ENCODE measurements around the gene C19orf67.

C19orf67 gene

DNA sequence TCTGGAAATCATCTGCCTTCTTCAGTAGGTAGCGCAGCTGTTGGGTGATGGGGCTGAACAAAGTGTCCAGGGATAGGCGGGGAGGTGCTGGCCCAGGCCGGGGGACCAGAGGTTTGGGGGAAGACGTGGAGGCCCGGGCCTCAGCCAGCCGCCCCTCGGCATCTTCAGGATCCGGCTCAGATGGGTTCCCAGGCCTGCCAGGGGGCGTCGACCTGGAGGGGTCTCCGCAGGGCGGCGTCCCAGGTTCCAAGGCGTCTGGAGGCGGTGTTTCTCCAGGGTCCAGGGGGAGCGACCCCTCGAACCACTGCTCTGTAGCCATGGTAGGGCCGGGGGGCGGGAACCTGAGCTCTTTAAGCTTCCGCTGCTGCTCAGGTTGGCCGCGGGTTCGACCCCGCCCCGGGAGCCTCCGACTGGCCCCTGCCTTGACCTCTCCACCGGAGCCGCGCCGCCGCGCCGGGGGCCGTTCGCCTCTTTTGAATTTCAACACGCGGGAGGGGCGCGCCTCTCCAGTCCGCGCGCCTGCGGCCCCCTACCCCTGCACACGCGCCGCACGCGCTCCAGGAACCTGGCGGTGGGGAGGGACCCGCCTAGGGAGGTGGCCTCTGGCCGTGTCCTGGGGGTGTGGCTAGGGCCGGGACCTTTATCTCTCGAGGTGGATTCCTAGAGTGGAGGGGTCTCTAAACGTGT, at the start of gene C19orf67:
C19orf67 (minus strand) TSS at position 475 of the 687 bp plus-strand sequence; CDS start at position 319, 156 bp downstream.
- DNase-seq: no peak

DNA sequence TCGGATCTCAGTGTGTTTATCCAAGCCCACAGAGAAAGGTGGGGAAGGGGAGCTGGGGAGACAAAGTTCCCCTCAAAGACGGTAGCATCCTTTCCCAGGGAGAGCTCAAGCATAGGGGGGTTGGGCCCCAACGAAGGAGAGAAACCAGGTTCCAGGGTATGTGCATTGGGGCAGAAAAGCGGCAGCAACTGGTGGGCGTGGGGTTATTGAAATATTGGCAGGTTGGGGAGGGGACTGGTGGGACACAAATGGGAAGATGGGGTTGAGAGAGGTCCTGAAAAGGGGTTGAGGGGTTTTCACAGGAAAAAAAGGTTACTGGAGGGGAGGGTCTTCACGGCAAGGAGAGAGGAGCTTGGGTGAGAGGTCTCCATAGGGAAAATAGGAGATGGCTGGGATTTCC, 49.8 kb upstream of the C19orf67 start:
- DNase-seq: no peak

DNA sequence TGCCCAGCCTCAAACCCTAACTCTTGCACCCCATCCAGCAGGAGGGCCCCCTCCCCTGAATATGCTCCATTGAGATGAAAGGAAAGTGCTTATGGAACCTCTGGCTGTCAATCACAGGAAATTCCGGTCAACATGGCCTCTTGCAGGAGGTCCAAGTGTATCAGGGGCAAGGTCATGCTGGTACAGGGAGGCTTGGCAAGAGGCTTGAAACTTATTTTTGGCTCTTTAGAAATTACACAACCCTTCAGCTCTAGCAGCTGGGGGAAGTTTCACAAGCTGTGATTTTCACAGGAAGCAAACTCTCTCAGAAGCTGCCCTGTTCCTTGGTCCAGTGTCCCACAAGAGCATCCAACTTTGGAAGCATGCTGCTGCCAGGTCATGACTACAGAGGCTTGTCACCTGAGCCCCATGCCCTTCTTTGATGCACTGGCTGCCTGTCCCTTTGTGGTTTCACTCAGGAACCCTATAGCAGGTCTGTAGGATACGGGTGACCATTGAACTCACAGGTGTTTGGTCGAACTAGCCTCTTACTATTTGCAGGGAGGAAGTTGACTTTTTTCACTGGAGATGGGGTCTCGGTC, 42.4 kb upstream of the C19orf67 start:
- peak; percentile 29 for DNase-seq

DNA sequence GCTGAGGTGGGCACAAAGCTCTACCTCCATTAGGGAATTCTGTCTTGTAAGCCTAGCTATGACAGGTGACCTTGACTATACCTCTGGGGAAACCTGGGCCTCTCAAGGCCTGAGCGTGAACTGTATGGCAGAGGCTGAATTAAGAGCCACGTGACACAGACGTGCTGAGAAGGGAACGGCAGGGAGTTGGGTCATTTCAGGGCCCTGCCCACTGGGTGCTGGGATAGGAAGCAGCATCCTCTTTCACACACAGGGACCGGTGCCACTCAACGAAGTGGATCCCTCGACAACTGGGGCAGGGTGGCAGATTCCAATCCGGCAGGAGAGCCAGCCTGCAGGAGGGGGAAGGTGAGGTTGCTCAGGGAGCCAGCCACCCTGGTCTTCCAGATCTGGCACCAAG, 41.6 kb upstream of the C19orf67 start:
- DNase-seq: no peak

DNA sequence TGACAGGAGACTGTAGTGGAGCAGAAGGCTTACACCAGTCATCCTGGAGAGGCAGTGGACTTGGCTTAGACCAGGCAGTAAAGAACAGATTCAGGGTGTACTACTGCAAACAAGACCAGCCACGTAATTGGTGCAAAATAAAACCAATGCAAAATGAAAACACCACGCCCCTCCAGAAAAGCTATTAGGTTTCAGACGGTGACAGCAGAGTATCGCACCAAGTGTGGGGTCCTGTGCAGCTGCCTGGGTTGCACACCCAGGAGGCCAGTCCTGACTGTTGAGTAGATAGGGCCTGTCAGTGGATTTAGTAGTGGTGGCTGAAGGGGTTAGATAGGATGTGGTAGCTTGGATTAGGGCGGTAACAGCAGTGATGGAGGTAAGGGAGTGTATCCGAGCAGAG, 37.3 kb upstream of the C19orf67 start:
- no peak for DNase-seq

GRCh38 chr19:14120497-14120780, 34.9 kb upstream of the C19orf67 start:
- no peak for DNase-seq

DNA sequence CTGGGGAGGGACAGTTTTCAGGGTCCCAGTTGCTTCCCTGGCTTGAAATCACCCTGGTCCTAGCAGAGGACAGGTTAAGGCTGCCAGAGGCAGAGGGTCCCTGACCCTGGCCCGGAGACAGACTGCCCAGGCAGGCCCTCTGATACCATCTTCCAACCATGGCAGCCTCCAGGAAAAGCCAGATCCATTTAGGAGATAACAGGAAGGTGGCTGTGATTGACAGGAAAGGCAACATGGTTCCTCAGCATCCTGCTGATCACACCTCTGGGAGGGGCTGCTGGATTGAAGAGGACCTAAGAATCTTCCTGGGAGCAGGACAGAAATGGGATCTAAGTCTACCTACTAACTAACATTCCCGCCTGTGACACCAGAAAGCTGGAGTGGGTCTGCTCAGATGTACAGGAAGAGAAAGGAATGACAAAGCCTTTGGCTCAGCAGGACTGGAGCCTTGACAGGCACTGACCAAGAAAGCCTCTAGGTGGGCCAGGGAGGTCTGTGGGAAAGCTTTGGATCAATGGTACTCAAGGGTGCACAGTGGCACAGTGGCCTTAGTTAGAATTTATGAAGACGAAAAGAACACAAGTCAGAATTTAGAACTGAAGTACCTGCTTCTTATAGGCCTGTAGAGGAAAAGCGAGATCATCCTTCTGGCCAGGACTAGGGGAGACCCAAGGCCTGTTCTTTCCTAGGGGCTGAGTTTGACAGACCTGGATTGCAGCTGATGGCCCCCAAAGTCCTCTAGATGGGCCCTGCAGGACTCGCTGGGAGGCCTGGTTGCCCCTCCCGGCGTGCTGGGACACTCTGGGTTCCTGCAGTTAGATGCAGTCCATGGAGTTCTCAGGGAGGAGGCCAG, 34.3 kb upstream of the C19orf67 start:
- no peak for DNase-seq

DNA sequence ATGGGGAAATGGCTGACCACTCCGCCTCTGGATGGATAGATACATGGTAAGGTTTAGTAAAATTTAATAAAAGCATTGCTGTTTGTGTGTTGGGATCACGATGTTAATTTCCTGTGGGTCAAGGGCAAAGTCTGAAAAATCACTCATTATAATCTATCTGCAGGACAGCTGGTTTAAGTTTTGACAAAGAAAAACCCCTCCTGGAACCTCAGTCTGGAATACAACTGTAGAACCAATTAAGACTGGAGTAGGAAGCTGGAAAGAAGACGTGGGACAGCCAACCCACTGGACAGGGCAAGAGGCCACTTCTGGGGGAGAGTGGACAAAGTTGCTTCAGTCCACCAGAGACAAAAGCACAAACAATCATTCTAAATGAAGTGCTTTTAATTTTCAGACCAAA, 33.6 kb upstream of the C19orf67 start:
- DNase-seq: no peak

- peak; percentile 92 for DNase-seq
Observed at GRCh38 chr19:14118165-14119051, 32.8 kb upstream of the C19orf67 start.

DNA sequence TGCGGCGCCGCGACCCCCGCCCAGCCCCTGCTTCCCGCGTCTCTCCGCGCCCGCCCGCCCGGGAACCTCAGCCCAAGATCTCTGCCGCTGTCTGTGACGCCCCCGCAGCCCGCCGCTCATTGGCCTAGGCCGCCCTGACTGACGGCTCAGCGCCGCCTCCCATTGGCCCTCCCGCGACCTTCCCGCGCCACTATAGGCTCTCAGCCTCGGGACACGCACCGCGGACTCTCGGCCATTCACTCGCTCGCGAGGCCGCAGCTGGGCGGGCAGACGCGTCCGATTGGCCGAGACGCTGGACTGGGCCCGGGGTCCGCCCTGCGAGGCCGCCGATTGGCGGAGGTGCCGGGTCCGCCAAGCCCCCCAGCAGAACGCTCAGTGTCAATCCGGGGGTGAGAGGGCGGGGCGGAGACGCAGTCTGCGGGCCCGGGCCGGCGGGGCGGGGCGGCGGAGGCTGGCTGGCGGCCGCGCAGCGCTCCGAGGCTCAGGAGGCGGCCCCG, 32.1 kb upstream of the C19orf67 start, which contains the start of gene PRKACA:
PRKACA (minus strand) TSS at position 95 of the 497 bp plus-strand sequence. CDS start 215 bp downstream, outside the sequence.
- DNase-seq: peak; percentile 99

- no peak for DNase-seq
Observed at GRCh38 chr19:14116918-14117578, 31.5 kb upstream of the C19orf67 start.

- no peak for DNase-seq
Observed at GRCh38 chr19:14116525-14116917, 30.9 kb upstream of the C19orf67 start.

GRCh38 chr19:14115756-14116155, 30.2 kb upstream of the C19orf67 start:
- DNase-seq: no peak

DNA sequence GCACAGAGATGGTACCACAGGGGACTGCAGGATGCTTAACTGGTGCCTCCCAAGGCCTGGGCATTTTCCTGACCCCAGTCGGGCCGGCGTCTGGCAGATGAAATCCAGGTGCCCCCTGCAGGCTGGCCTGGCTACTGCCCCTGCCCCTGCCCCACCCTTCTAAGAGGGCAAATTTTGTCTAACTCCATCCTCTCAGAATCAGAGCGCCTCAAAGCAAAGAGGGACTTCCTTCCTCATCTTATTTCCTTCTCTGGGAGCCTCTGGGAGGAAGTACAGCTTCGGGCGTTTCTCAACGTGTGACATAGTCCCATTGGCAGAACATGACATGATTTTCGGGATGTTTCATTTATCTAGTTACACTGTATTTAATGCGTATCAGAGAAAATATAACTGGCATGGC, 29.3 kb upstream of the C19orf67 start:
- DNase-seq: no peak

DNA sequence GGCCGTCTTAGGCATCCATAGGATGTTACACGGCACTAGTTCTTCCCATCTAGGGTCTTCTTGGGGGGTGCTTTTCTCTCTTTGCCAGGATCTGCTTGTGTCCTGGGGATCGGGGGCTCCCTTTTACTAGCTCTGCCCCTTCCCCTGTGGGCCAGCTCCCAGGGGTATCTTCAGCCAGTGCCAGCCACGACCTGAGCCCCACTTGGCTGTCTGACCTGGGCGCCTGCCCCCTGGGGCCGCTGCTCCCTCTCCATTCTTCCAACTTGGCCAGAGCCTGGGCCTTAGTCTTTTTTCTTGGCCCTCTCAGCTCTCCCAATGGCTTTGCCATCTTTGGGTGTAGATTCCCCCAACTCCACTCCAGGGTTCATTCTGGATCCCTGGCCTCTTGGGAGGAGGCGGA, 28.9 kb upstream of the C19orf67 start:
- no peak for DNase-seq

- DNase-seq: no peak
Observed at GRCh38 chr19:14113762-14114414, 28.3 kb upstream of the C19orf67 start.

GRCh38 chr19:14112809-14113385, 27.3 kb upstream of the C19orf67 start:
- DNase-seq: no peak

- DNase-seq: no peak
Observed at GRCh38 chr19:14112051-14112808, 26.6 kb upstream of the C19orf67 start.

- no peak for DNase-seq
Observed at GRCh38 chr19:14111486-14111885, 25.9 kb upstream of the C19orf67 start.

GRCh38 chr19:14110650-14111049, 25.1 kb upstream of the C19orf67 start:
- no peak for DNase-seq
